Uterus (tissue), 4 donors: Measurements from ENCODE around the gene KCNAB1. TPM values are rescaled to one million over a fixed set of nuclear protein-coding genes. Genes with fewer than 3 reads are reported as not detected.
"Not testable (repeated sequence)": the region's sequence is repeated elsewhere in the genome, so short reads cannot be mapped to it uniquely, and the experiment has no call there.

Experiments used
- DNase-seq, 2 donors: peaks; one replicate each; pipeline ENCODE4 v3.0.0-alpha.2; 2019 to 2020
- H3K27ac ChIP-seq, 2 donors: fragments of 200-600 bp; sonication (generic); 1 replicate in 1 of 2; 2 replicates in 1 of 2; pipeline ENCODE4 v1.5.1; 2016 to 2018
- H3K27me3 ChIP-seq, 2 donors: fragments of 200-600 bp; sonication (generic); one replicate each; pipeline ENCODE4 v1.5.1; 2018 to 2019; ENCODE audit warnings: control low read depth in 1 of 2
- H3K36me3 ChIP-seq, 2 donors: fragments of 200-600 bp; sonication (generic); one replicate each; pipeline ENCODE4 v1.5.1; 2019; ENCODE audit warnings: control low read depth in 1 of 2
- H3K4me1 ChIP-seq, 2 donors: fragments of 200-600 bp; sonication (generic); one replicate each; pipeline ENCODE4 v1.5.1; 2018 to 2019; ENCODE audit warnings: control low read depth in 1 of 2
- H3K4me3 ChIP-seq, 2 donors: fragments of 200-600 bp; sonication (generic); 1 replicate in 1 of 2; 2 replicates in 1 of 2; pipeline ENCODE4 v1.5.1; 2018 to 2019; ENCODE audit warnings: mild to moderate bottlenecking in 1 of 2
- H3K9me3 ChIP-seq, 2 donors: fragments of 200-600 bp; sonication (generic); one replicate each; pipeline ENCODE4 v1.5.1; 2019; ENCODE audit warnings: control low read depth in 1 of 2
- CTCF ChIP-seq, 4 experiments: fragments of 200-600 bp in 2 of 4; fragments of 450-650 bp in 2 of 4; sonication (generic) in 2 of 4; IDR thresholded peaks; one replicate each; pipeline ENCODE4 v1.5.1; 2016 to 2019; ENCODE audit warnings: antibody characterized with exemption in 4 of 4, mild to moderate bottlenecking in 2 of 4, moderate library complexity in 1 of 4
- POLR2A ChIP-seq, 2 donors: fragments of 450-650 bp; IDR thresholded peaks; one replicate each; pipeline ENCODE4 v1.6.1; 2016; ENCODE audit warnings: antibody characterized with exemption in 2 of 2, mild to moderate bottlenecking in 1 of 2, moderate library complexity in 1 of 2
- intact Hi-C: fragments of 100-400 bp; cut with DNase I; formaldehyde crosslinking; loops from one replicate; pipeline ENCODE4 v1.15.1; 2023; ENCODE audit warnings: low total_unique reads
- total RNA-seq, 4 donors: library from RNA; depleted of rRNA in 3 of 4; stranded (reverse); fragments of >200 nt in 3 of 4; gene quantifications; one replicate each; pipeline versions ENCODE4 v1.1.0 to v1.2.4, GENCODE V29; 2014 to 2023
- donor health status: DM: yes; HTN: yes; CAD: no.

Gene KCNAB1
- total RNA-seq, 4 donors from 2014 or later, result 1.3 to 12.8 (median 6.8) TPM

GRCh38 chr3:156226676-156227420, 106.5 kb downstream of the KCNAB1 start:
- intact Hi-C loops, result no loop called here
- no peak for TF ChIP-seq CTCF (IDR thresholded peaks at IDR 0.05)
- no peak for TF ChIP-seq POLR2A (IDR thresholded peaks at IDR 0.05)
- H3K9me3 ChIP-seq, result no peaks in the 10 kb centered on the region

GRCh38 chr3:156227704-156228103, 107.3 kb downstream of the KCNAB1 start:
- H3K36me3 ChIP-seq, result no peaks in the 10 kb centered on the region
- DNase-seq, result no peak
- no peaks in the 10 kb centered on the region for H3K9me3 ChIP-seq
- H3K4me3 ChIP-seq, result no peak overlapping the region
- TF ChIP-seq POLR2A (IDR thresholded peaks at IDR 0.05), result no peak
- TF ChIP-seq CTCF (IDR thresholded peaks at IDR 0.05), result no peak
- no peaks in the 10 kb centered on the region for H3K4me1 ChIP-seq
- H3K27me3 ChIP-seq, result no peaks in the 10 kb centered on the region
- no peak overlapping the region for H3K27ac ChIP-seq
- intact Hi-C loops, result no loop called here

More at GRCh38 chr3:156226676-156227420, 106.5 kb downstream of the KCNAB1 start:
- DNase-seq, result no peak
- Histone ChIP-seq H3K4me1 (no peaks in the 10 kb centered on the region), H3K27ac (no peak overlapping the region), H3K4me3 (no peak overlapping the region), H3K27me3 (no peaks in the 10 kb centered on the region), H3K36me3 (no peaks in the 10 kb centered on the region)

DNA sequence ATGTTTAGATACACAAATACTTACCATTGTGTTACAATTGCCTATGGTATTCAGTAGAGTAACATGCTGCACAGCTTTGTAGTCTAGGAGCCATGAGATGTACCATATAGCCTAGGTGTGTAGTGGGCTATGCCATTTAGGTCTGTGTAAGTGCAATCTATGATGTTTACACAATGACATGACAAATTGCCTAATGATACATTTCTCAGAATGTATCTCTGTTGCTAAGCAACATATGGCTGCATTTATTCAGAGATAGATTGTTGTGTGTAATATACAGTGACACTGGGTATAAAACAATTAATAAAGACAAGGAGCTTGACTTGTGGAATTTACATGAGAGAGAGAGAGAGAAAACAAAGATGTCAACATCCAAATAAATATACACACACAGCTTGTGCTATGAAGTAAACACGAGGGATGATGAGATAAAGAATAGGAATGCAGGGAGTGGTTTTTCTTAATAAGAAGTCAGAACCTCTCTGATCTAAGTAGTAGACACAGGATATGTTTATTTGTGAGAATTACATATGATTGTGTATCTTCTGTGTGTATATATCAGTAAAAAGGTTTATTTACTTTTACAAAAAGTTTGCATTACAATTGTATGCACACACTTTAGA, 110.0 kb downstream of the KCNAB1 start:
- no peak for TF ChIP-seq POLR2A (IDR thresholded peaks at IDR 0.05)
- TF ChIP-seq CTCF (IDR thresholded peaks at IDR 0.05), result no peak
- intact Hi-C loops, result no loop called here

GRCh38 chr3:156231221-156231620, 110.8 kb downstream of the KCNAB1 start:
- H3K9me3 ChIP-seq, DNase-seq, H3K4me3 ChIP-seq, H3K36me3 ChIP-seq, H3K27ac ChIP-seq, H3K4me1 ChIP-seq, intact Hi-C loops, H3K27me3 ChIP-seq: not testable (repeated sequence)

More for the DNA sequence above, 110.0 kb downstream of the KCNAB1 start:
- no peak overlapping the region for H3K27ac ChIP-seq
- H3K27me3 ChIP-seq, result no peaks in the 10 kb centered on the region
- H3K36me3 ChIP-seq, result no peaks in the 10 kb centered on the region
- H3K9me3 ChIP-seq, result no peaks in the 10 kb centered on the region
- DNase-seq, result no peak
- no peak overlapping the region for H3K4me3 ChIP-seq
- H3K4me1 ChIP-seq, result no peaks in the 10 kb centered on the region

DNA sequence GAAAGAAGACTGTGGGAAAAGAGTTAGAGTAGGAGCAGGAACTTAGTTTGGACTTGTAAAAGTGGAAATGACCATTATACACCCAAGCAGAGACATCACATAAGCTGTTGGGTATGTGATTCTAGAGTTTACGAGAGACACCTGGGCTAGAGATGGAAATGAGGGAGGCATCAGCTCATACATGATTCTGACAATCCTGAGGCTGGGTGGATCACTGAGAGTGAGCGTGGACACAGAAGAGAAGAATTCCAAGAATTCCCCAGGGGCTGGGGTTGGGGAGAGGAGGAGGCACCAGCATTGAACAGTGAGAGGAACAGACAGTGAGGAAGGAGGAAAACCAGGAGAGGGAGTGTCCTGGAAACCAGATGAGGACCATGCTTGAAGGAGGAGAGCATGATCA, 113.5 kb downstream of the KCNAB1 start:
- no peak for DNase-seq
- no peaks in the 10 kb centered on the region for H3K4me1 ChIP-seq

More for the DNA sequence above, 113.5 kb downstream of the KCNAB1 start:
- Histone ChIP-seq H3K9me3 (no peaks in the 10 kb centered on the region), H3K27me3 (no peaks in the 10 kb centered on the region), H3K27ac (no peak overlapping the region), H3K4me3 (no peak overlapping the region), H3K36me3 (no peaks in the 10 kb centered on the region)
- intact Hi-C loops, result no loop called here
- TF ChIP-seq CTCF (IDR thresholded peaks at IDR 0.05) (no peak), POLR2A (IDR thresholded peaks at IDR 0.05) (no peak)
